Mesendoderm (in vitro differentiated cells): ENCODE results near the gene STAMBPL1. TPM values are rescaled to one million over a fixed set of nuclear protein-coding genes. Genes with fewer than 3 reads are reported as not detected.
A peak's percentile ranks its signal among the peaks of the same experiment; 100 is the strongest.

ENCODE experiments used
- DNase-seq: peaks from one replicate; pipeline ENCODE4 v3.0.0; 2013
- H2AK5ac ChIP-seq: 2 replicates; pipeline ENCODE4 v1.6.1; 2013; ENCODE audit warnings: low read length, inconsistent platforms
- H2BK120ac ChIP-seq: 2 replicates; pipeline ENCODE4 v1.6.1; 2013; ENCODE audit warnings: low read depth, mild to moderate bottlenecking, low read length, moderate library complexity, mixed read lengths
- H2BK15ac ChIP-seq: replicated peaks from 2 replicates; pipeline ENCODE4 v1.6.1; 2013; ENCODE audit warnings: low read depth, mild to moderate bottlenecking, moderate library complexity
- H2BK5ac ChIP-seq: 2 replicates; pipeline ENCODE4 v1.6.1; 2013; ENCODE audit warnings: low read length, inconsistent platforms
- H3K18ac ChIP-seq: 2 replicates; pipeline ENCODE4 v1.6.1; 2013; ENCODE audit warnings: mild to moderate bottlenecking, low read length, mixed read lengths
- H3K23ac ChIP-seq: one replicate; pipeline ENCODE4 v1.6.1; 2013; ENCODE audit warnings: low read length
- H3K27ac ChIP-seq: 2 replicates; pipeline ENCODE4 v1.5.1; 2013; ENCODE audit warnings: low read depth, mild to moderate bottlenecking, inconsistent platforms, low read length, moderate library complexity
- H3K27me3 ChIP-seq: 2 replicates; pipeline ENCODE4 v1.6.1; 2013; ENCODE audit warnings: low read length, control low read depth, mild to moderate bottlenecking, inconsistent platforms; ENCODE audit not compliant: insufficient read depth, poor library complexity
- H3K36me3 ChIP-seq: 2 replicates; pipeline ENCODE4 v1.6.1; 2013; ENCODE audit warnings: low read length, inconsistent platforms; ENCODE audit not compliant: control insufficient read depth, insufficient read depth
- H3K4ac ChIP-seq: one replicate; pipeline ENCODE4 v1.6.1; 2013; ENCODE audit warnings: low read depth, mild to moderate bottlenecking, low read length, moderate library complexity
- H3K4me1 ChIP-seq: 2 replicates; pipeline ENCODE4 v1.6.1; 2013; ENCODE audit warnings: low read depth, low read length, inconsistent platforms; ENCODE audit not compliant: control insufficient read depth
- H3K4me2 ChIP-seq: 2 replicates; pipeline ENCODE4 v1.6.1; 2013; ENCODE audit warnings: low read length
- H3K4me3 ChIP-seq: 2 replicates; pipeline ENCODE4 v1.5.1; 2013; ENCODE audit warnings: mild to moderate bottlenecking, low read length
- H3K56ac ChIP-seq: one replicate; pipeline ENCODE4 v1.6.1; 2013; ENCODE audit warnings: low read length
- H3K79me1 ChIP-seq: 2 replicates; pipeline ENCODE4 v1.6.1; 2013; ENCODE audit warnings: low read length, inconsistent platforms
- H3K79me2 ChIP-seq: 2 replicates; pipeline ENCODE4 v1.6.1; 2013; ENCODE audit warnings: mild to moderate bottlenecking, low read length; ENCODE audit not compliant: control insufficient read depth, insufficient read depth
- H3K9ac ChIP-seq: 2 replicates; pipeline ENCODE4 v1.6.1; 2013; ENCODE audit warnings: low read length, inconsistent platforms
- H4K5ac ChIP-seq: one replicate; pipeline ENCODE4 v1.6.1; 2013; ENCODE audit warnings: low read length
- H4K8ac ChIP-seq: one replicate; pipeline ENCODE4 v1.6.1; 2013; ENCODE audit warnings: low read depth, mild to moderate bottlenecking, control low read depth, low read length, moderate library complexity
- WGBS: extraction: QIAGEN DNeasy Blood & Tissue Kit; methylation state at CpG from one replicate; pipeline ENCODE4 v1.1.7; 2013; ENCODE audit warnings: low lambda C conversion rate, missing lambda C conversion rate; ENCODE audit not compliant: insufficient coverage; ENCODE audit errors: extremely low coverage; 5-methylcytosine and 5-hydroxymethylcytosine counted together
- polyA plus RNA-seq, 2 experiments: library from polyadenylated mRNA; stranded (reverse); fragments of 200-250 nt; gene quantifications; one replicate each; pipeline ENCODE4 v1.2.3, GENCODE V29; 2013

STAMBPL1 gene
- 4.1 TPM for polyA plus RNA-seq (2013, experiment 1 of 2)
- 4.3 TPM for polyA plus RNA-seq (2013, experiment 2 of 2)

DNA sequence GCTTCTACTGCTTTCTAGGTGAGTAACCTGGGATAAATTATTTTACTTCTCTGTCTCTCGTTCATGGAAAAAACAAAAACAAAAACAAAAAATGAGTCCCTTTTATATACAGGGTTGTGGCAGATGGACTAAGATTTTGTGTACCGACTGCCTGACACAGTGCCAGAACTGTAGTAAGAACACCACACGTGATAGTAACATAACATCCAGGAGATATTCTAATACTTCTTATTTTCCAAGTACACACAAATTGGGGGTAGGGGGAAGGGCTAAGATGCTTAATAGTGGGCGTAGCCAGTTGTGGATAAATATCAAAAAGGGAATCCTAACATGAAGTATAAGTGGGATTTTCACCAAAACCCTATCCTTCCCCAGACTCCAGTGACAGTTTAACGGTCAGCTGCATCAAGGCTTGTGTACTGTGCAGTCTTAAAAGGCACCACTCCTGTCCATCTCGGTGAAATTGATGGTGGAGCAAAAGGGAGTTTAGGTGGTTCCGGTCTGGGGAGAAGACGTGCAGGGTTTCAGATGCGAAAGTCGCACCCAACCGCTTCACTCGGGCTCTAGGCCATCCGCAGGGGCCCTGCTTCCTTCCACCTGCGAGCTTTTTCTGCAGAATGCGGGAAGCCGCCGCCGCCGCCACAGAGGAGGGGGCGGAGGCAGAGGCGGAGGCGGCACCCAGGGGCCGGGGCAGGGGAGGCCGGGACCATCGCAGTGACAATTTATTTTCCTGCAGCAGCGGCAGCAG lies at the start of gene STAMBPL1:
Gene STAMBPL1, plus strand, starts transcription at position 712 of the 748 bp plus-strand sequence. CDS start 21,464 bp downstream, outside the sequence.
- Histone ChIP-seq H3K18ac (no peak within 1 kb of the TSS), H3K27ac (peak within 1 kb of the TSS; percentile 40), H3K27me3 (no peaks in the 10 kb centered on the region), H3K79me1 (no peaks in the 10 kb centered on the region), H4K8ac (no peak within 1 kb of the TSS), H3K4me3 (peak within 1 kb of the TSS; percentile 58), H3K56ac (peak within 1 kb of the TSS; percentile 93), H3K4me1 (no peaks in the 10 kb centered on the region), H3K4me2 (peak within 1 kb of the TSS; percentile 83), H2AK5ac (no peak within 1 kb of the TSS), H3K23ac (no peak within 1 kb of the TSS), H3K4ac (no peak within 1 kb of the TSS), H3K36me3 (no peaks in the 10 kb centered on the region), H3K79me2 (no peaks in the 10 kb centered on the region), H3K9ac (peak within 1 kb of the TSS; percentile 79), H2BK15ac (no peak within 1 kb of the TSS), H4K5ac (no peak within 1 kb of the TSS), H2BK120ac (no peak within 1 kb of the TSS), H2BK5ac (no peak within 1 kb of the TSS)
- DNase-seq, result no peak
- no CpG with 5 or more reads among the region's 26 CpGs for whole genome bisulfite sequencing

DNA sequence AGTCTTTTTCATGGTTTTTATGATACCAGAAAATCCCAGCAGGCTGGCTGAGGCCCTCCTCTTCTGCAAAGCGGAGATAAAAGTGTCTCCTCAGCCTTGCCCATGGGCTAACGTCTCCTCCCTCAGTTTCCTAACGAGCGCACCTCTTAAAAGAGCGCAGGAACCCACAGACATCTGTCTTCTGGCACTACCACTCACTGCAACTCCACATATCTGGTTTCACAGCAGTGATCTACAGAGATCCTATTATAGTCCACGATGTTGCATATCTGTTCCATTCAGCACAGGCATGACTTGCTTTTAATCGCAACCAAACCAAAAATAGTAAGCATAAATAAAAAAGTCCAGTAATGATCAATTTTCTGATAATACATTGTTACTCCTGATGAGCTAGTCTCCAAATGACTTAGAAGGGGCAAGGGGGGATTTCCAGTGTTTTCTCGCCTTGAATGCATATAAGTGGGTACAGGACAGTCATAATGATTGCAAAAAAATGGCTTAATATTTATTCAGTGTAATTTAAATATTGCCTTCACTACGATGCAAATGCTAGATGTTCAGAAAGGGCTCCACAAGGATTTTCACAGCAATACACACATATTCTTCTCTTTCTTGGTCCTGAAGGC lies 49.3 kb upstream of the STAMBPL1 start:
- no peak overlapping the region for H3K9ac ChIP-seq
- WGBS, result no CpG with 5 or more reads among the region's 9 CpGs
- no peak overlapping the region for H2BK120ac ChIP-seq
- H3K18ac ChIP-seq, result no peak overlapping the region
- no peaks in the 10 kb centered on the region for H3K79me1 ChIP-seq
- H2AK5ac ChIP-seq, result no peak overlapping the region
- peaks cover 3% of the 10 kb centered on the region for H3K27me3 ChIP-seq
- no peak overlapping the region for H3K4me2 ChIP-seq
- DNase-seq, result no peak
- no peak overlapping the region for H2BK5ac ChIP-seq
- no peak overlapping the region for H3K23ac ChIP-seq
- no peaks in the 10 kb centered on the region for H3K36me3 ChIP-seq
- H3K4me3 ChIP-seq, result no peak overlapping the region
- H3K79me2 ChIP-seq, result no peaks in the 10 kb centered on the region
- no peak overlapping the region for H4K8ac ChIP-seq
- no peak overlapping the region for H3K4ac ChIP-seq
- no peak overlapping the region for H3K56ac ChIP-seq
- H4K5ac ChIP-seq, result no peak overlapping the region
- no peaks in the 10 kb centered on the region for H3K4me1 ChIP-seq
- no peak overlapping the region for H2BK15ac ChIP-seq
- H3K27ac ChIP-seq, result no peak overlapping the region

DNA sequence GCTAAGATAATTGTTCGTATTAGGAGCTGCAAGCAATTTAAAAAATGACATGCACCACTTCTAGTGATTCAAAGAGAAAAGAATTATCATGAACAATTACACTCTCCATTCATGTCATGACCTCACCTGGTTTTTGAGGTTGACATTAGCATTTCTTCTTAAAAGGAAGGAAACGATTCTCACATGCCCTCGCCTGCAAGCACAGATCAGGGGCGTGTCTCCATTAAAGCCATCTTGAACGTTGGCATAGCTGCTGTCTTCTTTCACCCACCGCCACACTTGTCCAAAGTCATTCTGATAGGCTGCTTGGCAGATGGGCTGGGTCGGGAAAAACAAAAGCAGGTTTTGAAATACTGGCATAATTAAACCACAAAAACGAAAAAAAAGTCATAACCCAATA lies 48.3 kb upstream of the STAMBPL1 start:
- peak; percentile 4 for DNase-seq
- Histone ChIP-seq H3K9ac (no peak overlapping the region), H4K8ac (no peak overlapping the region), H3K4me1 (no peaks in the 10 kb centered on the region), H3K79me1 (no peaks in the 10 kb centered on the region), H3K36me3 (no peaks in the 10 kb centered on the region), H4K5ac (no peak overlapping the region), H3K4ac (no peak overlapping the region), H3K23ac (no peak overlapping the region), H3K4me2 (no peak overlapping the region), H2BK5ac (no peak overlapping the region), H3K4me3 (no peak overlapping the region), H2AK5ac (no peak overlapping the region), H3K27ac (no peak overlapping the region), H2BK15ac (no peak overlapping the region), H3K79me2 (no peaks in the 10 kb centered on the region), H3K18ac (no peak overlapping the region), H3K56ac (no peak overlapping the region), H2BK120ac (no peak overlapping the region), H3K27me3 (peaks cover 3% of the 10 kb centered on the region)
- WGBS, result no CpG with 5 or more reads among the region's 8 CpGs

DNA sequence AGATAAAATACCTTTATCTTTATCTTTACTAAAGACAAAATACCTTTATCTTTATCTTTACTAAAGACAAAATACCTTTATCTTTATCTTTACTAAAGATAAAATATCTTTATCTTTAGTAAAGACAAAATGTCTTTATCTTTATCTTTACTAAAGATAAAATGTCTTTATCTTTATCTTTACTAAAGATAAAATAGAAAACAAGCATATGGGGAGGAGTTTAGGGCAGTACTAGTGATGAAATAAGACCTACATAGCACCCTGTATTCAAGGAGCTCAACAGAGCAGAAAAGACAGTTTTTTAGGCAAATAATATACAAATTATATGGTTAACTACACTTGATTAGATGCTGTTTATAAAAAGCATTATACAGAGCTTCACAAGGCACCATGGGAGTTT lies 47.7 kb upstream of the STAMBPL1 start:
- Histone ChIP-seq H4K8ac (no peak overlapping the region), H3K23ac (no peak overlapping the region), H3K79me1 (no peaks in the 10 kb centered on the region), H3K4me3 (no peak overlapping the region), H3K4ac (no peak overlapping the region), H3K18ac (no peak overlapping the region), H3K56ac (no peak overlapping the region), H3K27ac (no peak overlapping the region), H2BK15ac (no peak overlapping the region), H4K5ac (no peak overlapping the region), H2AK5ac (no peak overlapping the region), H3K36me3 (no peaks in the 10 kb centered on the region), H3K79me2 (no peaks in the 10 kb centered on the region), H3K27me3 (peaks cover 3% of the 10 kb centered on the region), H3K9ac (no peak overlapping the region), H3K4me1 (no peaks in the 10 kb centered on the region), H2BK120ac (no peak overlapping the region), H3K4me2 (no peak overlapping the region), H2BK5ac (no peak overlapping the region)
- DNase-seq, result peak; percentile 75

DNA sequence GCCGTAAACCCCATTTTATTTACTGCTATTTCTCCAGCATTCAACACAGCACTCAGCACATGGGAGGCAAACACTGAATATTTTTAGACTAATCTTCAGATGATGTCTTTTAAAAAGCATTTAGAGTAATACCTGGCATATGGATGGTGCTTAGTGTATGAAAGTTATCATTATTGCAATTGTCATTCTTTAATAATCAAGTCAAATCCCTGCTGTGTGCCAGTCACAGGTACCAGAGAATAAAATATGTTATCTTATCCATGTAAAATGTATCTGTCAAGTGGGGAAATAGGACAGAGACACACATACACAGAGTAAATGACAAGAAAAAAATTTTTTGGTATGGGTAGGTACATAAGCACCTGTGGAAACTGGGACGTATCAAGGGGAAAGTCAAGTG lies 46.9 kb upstream of the STAMBPL1 start:
- no peak overlapping the region for H2BK120ac ChIP-seq
- no CpG with 5 or more reads among the region's 2 CpGs for WGBS
- H3K4ac ChIP-seq, result no peak overlapping the region

More for the DNA sequence above, 46.9 kb upstream of the STAMBPL1 start:
- DNase-seq, result no peak
- no peak overlapping the region for H4K8ac ChIP-seq
- no peak overlapping the region for H3K4me3 ChIP-seq
- H3K79me2 ChIP-seq, result no peaks in the 10 kb centered on the region
- no peak overlapping the region for H2BK5ac ChIP-seq
- H4K5ac ChIP-seq, result no peak overlapping the region
- H3K27me3 ChIP-seq, result peaks cover 3% of the 10 kb centered on the region
- no peak overlapping the region for H3K18ac ChIP-seq
- H3K79me1 ChIP-seq, result no peaks in the 10 kb centered on the region
- no peak overlapping the region for H2AK5ac ChIP-seq
- H3K9ac ChIP-seq, result no peak overlapping the region
- H3K4me2 ChIP-seq, result no peak overlapping the region
- H3K36me3 ChIP-seq, result no peaks in the 10 kb centered on the region
- H2BK15ac ChIP-seq, result no peak overlapping the region
- H3K27ac ChIP-seq, result no peak overlapping the region
- H3K23ac ChIP-seq, result no peak overlapping the region
- H3K4me1 ChIP-seq, result no peaks in the 10 kb centered on the region
- no peak overlapping the region for H3K56ac ChIP-seq
